Raji (cell line): ENCODE measurements around the gene CADM3.

Experiments used
- POLR2A ChIP-seq: IDR thresholded peaks from 2 replicates; pipeline ENCODE4 v1.6.1; 2011; ENCODE audit warnings: low read depth, low read length, control low read depth; ENCODE audit not compliant: insufficient read depth

CADM3 gene

DNA sequence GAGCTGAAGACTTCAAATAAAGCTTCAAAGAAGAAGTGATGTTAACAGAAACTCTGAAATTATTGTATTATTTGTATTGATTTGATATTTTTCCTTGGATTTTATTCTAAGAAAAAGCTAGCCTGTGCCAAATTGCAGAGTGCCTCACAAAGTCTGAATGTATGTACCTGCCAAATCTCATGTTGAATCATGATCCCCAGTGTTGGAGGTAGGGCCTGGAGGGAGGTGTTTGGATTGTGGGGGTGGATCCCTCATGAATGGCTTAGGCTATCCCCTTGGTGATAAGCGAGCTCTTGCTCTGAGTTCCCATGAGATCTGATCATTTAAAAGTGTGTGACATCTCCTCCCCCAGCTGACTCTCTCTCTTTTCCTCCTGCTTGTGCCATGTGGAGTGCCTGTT, 76.9 kb downstream of the CADM3 start:
- TF ChIP-seq POLR2A: no peak

DNA sequence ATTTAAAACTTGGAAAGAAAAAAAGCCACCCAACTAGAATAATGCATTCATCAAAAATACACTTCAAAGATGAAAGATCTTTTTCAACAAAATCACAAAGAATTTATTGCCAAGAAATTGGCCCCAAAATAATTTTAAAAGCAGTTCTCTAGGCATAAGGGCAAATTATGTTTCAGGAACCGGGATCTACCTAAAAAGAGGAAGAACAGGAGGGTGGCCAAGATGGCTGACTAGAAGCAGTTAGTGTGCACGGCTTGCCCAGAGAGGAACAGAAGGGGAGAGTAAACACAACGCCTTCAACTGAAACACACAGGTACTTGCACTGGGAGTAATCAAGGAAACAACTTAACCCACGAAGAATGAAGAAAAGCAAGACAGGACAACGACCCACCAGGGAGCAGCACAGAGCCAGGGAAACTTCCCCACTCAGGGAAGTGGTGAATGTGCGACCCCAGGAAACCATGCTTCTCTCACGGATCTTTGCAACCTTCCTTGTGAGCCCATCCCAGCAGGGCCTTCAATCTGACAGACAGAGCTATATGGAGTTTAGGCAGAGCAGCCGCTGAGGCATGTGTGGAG, 79.3 kb downstream of the CADM3 start:
- TF ChIP-seq POLR2A: no peak
